ENCODE results near the gene ITGAD. TPM values are rescaled to one million over a fixed set of nuclear protein-coding genes. Genes with fewer than 3 reads are reported as not detected.

Gene ITGAD
- total and polyA plus RNA-seq, 4 donors, result 0.04 to 3.6 (median 2.1) TPM

- TF ChIP-seq REST (IDR thresholded peaks at IDR 0.05) (peak; percentile 58), JUND (IDR thresholded peaks at IDR 0.05) (no peak), GABPA (IDR thresholded peaks at IDR 0.05 in 1 of 2, conservative IDR thresholded peaks at IDR 0.05 in 1 of 2) (peak; percentile 88 to 95), EGR1 (IDR thresholded peaks at IDR 0.05; ENCODE audit: low read depth in 2 of 2) (peak; percentile 36 to 73), HNF4A (conservative IDR thresholded peaks at IDR 0.05) (peak in 1 of 2 donors; percentile 31), SP1 (IDR thresholded peaks at IDR 0.05) (no peak), NR2F2 (IDR thresholded peaks at IDR 0.05) (peak; percentile 47), FOXA1 (IDR thresholded peaks at IDR 0.05) (peak; percentile 34)
Measured at GRCh38 chr16:31458844-31459686, 65.9 kb downstream of the ITGAD start, which contains the start of gene ARMC5 (continued).

GRCh38 chr16:31459687-31460581 is 66.8 kb downstream of the ITGAD start:
- Histone ChIP-seq H3K27me3 (ENCODE audit: control insufficient read depth in 4 of 4, insufficient read depth in 4 of 4, low read length in 3 of 4) (no peaks in the 10 kb centered on the region), H3K27ac (ENCODE audit: low read depth in 1 of 2, low read length in 2 of 2) (peak overlapping the region; percentile 97 to 98), H3K9me3 (ENCODE audit: control insufficient read depth in 4 of 4, low read length in 3 of 4) (no peaks in the 10 kb centered on the region), H3K4me1 (ENCODE audit: control insufficient read depth in 4 of 4, insufficient read depth in 4 of 4, low read length in 3 of 4) (peaks cover 27 to 67% (median 53%) of the 10 kb centered on the region in 4 donors), H3K9ac (ENCODE audit: low read depth in 1 of 2, low read length in 2 of 2) (peak overlapping the region; percentile 63 to 75), H3K4me3 (ENCODE audit: low read depth in 1 of 3, low read length in 3 of 3) (peak overlapping the region; percentile 66 to 82 (median 74)), H3K36me3 (ENCODE audit: control insufficient read depth in 4 of 4, insufficient read depth in 3 of 4, low read depth in 1 of 4, low read length in 3 of 4) (peaks cover 0 to 4% (median under 1%) of the 10 kb centered on the region in 4 donors)
- WGBS, result 3% methylated on average over 61 of the region's 61 CpGs
- DNase-seq (ENCODE audit: low spot score), result peak; percentile 100
- TF ChIP-seq RXRA (IDR thresholded peaks at IDR 0.05), result peak; percentile 86 to 96
- peak; percentile 42 for TF ChIP-seq REST (IDR thresholded peaks at IDR 0.05)
- TF ChIP-seq CTCF (IDR thresholded peaks at IDR 0.05; ENCODE audit: low read depth, low read length, missing input control), result no peak
- no peak for TF ChIP-seq GABPA (IDR thresholded peaks at IDR 0.05 in 1 of 2, conservative IDR thresholded peaks at IDR 0.05 in 1 of 2)
- TF ChIP-seq JUND (IDR thresholded peaks at IDR 0.05), result peak; percentile 70 to 91
- peak; percentile 77 for TF ChIP-seq MAX (IDR thresholded peaks at IDR 0.05)
- peak; percentile 91 to 98 for TF ChIP-seq HNF4A (conservative IDR thresholded peaks at IDR 0.05)
- peak; percentile 93 for TF ChIP-seq SP1 (IDR thresholded peaks at IDR 0.05)
- no peak for TF ChIP-seq YY1 (IDR thresholded peaks at IDR 0.05)
- TF ChIP-seq TAF1 (conservative IDR thresholded peaks at IDR 0.05), result peak; percentile 3
- TF ChIP-seq RAD21 (IDR thresholded peaks at IDR 0.05), result peak; percentile 29 to 39
- no peak for TF ChIP-seq HNF4G (IDR thresholded peaks at IDR 0.05)
- TF ChIP-seq EGR1 (IDR thresholded peaks at IDR 0.05; ENCODE audit: low read depth in 2 of 2), result peak; percentile 82 to 87
- peak; percentile 45 for TF ChIP-seq FOXA1 (IDR thresholded peaks at IDR 0.05)
- TF ChIP-seq FOXA2 (IDR thresholded peaks at IDR 0.05), result peak; percentile 48
- peak; percentile 83 for TF ChIP-seq ZBTB33 (IDR thresholded peaks at IDR 0.05)
- peak; percentile 49 for TF ChIP-seq ATF3 (IDR thresholded peaks at IDR 0.05)
- peak; percentile 67 for TF ChIP-seq NR2F2 (IDR thresholded peaks at IDR 0.05)
